ENCODE data around the gene CCDC3.

- TF ChIP-seq POLR2A (IDR thresholded peaks at IDR 0.05), result no peak
- TF ChIP-seq CTCF (IDR thresholded peaks at IDR 0.05 in 4 of 5, conservative IDR thresholded peaks at IDR 0.05 in 1 of 5), result no peak
Measured at GRCh38 chr10:13047529-13048206, 46.2 kb upstream of the CCDC3 start.
